Measurements from ENCODE around the gene ELAVL2.

The ELAVL2 gene

GRCh38 chr9:23821375-23822181 is 4.5 kb downstream of the ELAVL2 start:
- DNase-seq (ENCODE audit: low read depth in 2 of 2): no peak

- no peak for DNase-seq (ENCODE audit: low read depth in 2 of 2)
These were observed 5.3 kb downstream of the ELAVL2 start for GRCh38 chr9:23820451-23821374.

GRCh38 chr9:23819403-23819802 is 6.6 kb downstream of the ELAVL2 start:
- DNase-seq (ENCODE audit: low read depth in 2 of 2): no peak

GRCh38 chr9:23814243-23814642 is 11.8 kb downstream of the ELAVL2 start:
- DNase-seq (ENCODE audit: low read depth in 2 of 2): no peak

GRCh38 chr9:23812673-23813072 is 13.4 kb downstream of the ELAVL2 start:
- DNase-seq (ENCODE audit: low read depth in 2 of 2): no peak

- no peak for DNase-seq (ENCODE audit: low read depth in 2 of 2)
These were observed 14.4 kb downstream of the ELAVL2 start for GRCh38 chr9:23811633-23812032.

- no peak for DNase-seq (ENCODE audit: low read depth in 2 of 2)
These were observed 22.8 kb downstream of the ELAVL2 start for GRCh38 chr9:23803216-23803615.

- DNase-seq (ENCODE audit: low read depth in 2 of 2): no peak
These were observed 24.5 kb downstream of the ELAVL2 start for GRCh38 chr9:23801523-23801922.

- no peak for DNase-seq (ENCODE audit: low read depth in 2 of 2)
These were observed 26.5 kb downstream of the ELAVL2 start for GRCh38 chr9:23799521-23799920.

GRCh38 chr9:23798325-23798724 is 27.7 kb downstream of the ELAVL2 start:
- DNase-seq (ENCODE audit: low read depth in 2 of 2): no peak

- DNase-seq (ENCODE audit: low read depth in 2 of 2): no peak
These were observed 29.8 kb downstream of the ELAVL2 start for GRCh38 chr9:23796209-23796608.

- no peak for DNase-seq (ENCODE audit: low read depth in 2 of 2)
These were observed 35.4 kb downstream of the ELAVL2 start for GRCh38 chr9:23790351-23791260.

- no peak for DNase-seq (ENCODE audit: low read depth in 2 of 2)
These were observed 36.3 kb downstream of the ELAVL2 start for GRCh38 chr9:23789529-23790254.

GRCh38 chr9:23784962-23785361 is 41.1 kb downstream of the ELAVL2 start:
- DNase-seq (ENCODE audit: low read depth in 2 of 2): no peak

- DNase-seq (ENCODE audit: low read depth in 2 of 2): no peak
These were observed 42.5 kb downstream of the ELAVL2 start for GRCh38 chr9:23783509-23783908.

- no peak for DNase-seq (ENCODE audit: low read depth in 2 of 2)
These were observed 46.8 kb downstream of the ELAVL2 start for GRCh38 chr9:23779220-23779619.

GRCh38 chr9:23777328-23777727 is 48.7 kb downstream of the ELAVL2 start:
- DNase-seq (ENCODE audit: low read depth in 2 of 2): no peak

- DNase-seq (ENCODE audit: low read depth in 2 of 2): no peak
These were observed 50.5 kb downstream of the ELAVL2 start for GRCh38 chr9:23775549-23775948.

GRCh38 chr9:23774266-23774665 is 51.8 kb downstream of the ELAVL2 start:
- no peak for DNase-seq (ENCODE audit: low read depth in 2 of 2)

GRCh38 chr9:23772385-23772783 is 53.7 kb downstream of the ELAVL2 start:
- no peak for DNase-seq (ENCODE audit: low read depth in 2 of 2)

- DNase-seq (ENCODE audit: low read depth in 2 of 2): no peak
These were observed 54.2 kb downstream of the ELAVL2 start for GRCh38 chr9:23771746-23772384.

Measured in stimulated activated CD8-positive, alpha-beta memory T cell treated with anti-CD3 and anti-CD28 coated beads, Interleukin-2, amount 100 ng/mL, for 1 hour (primary cell).